HCT116 (cell line): ENCODE results near the gene ANXA10. TPM values are rescaled to one million over a fixed set of nuclear protein-coding genes. Genes with fewer than 3 reads are reported as not detected.
A peak's percentile ranks its signal among the peaks of the same experiment; 100 is the strongest.

Experiments used
- ATAC-seq: fragments of 200-7000 bp; cut with Tn5 transposase; 2 replicates; pipeline ENCODE4 v1.9.1; 2020; ENCODE audit warnings: mild to moderate bottlenecking, moderate library complexity
- BruUV-seq: library from RNA; stranded (reverse); fragments of 400-500 nt; replicated peaks from 2 replicates; lab custom pipeline; 2021; lab: Mats Ljungman, UMichigan
- CTCF ChIA-PET: fragments of 300-600 bp; sonication (Branson Sonifier 250); formaldehyde crosslinking; loops from one replicate; lab custom pipeline; 2021; ENCODE audit warnings: antibody characterized with exemption; lab: Charles Lee
- POLR2A ChIA-PET: fragments of 300-600, 350-600 bp; sonication (Branson Sonifier 250); formaldehyde crosslinking; loops from one replicate; lab custom pipeline; 2021; ENCODE audit warnings: antibody characterized with exemption; lab: Charles Lee
- RAD21 ChIA-PET, 2 experiments: fragments of 300-600 bp; sonication (Branson Sonifier 250); formaldehyde crosslinking; loops; one replicate each; lab custom pipeline; 2023; ENCODE audit warnings: low total read pairs in 2 of 2; ENCODE audit not compliant: uncharacterized antibody in 2 of 2, unreplicated experiment in 2 of 2, low non-redundant PET in 1 of 2; lab: Charles Lee
- DNase-seq: peaks from one replicate; pipeline ENCODE4 v3.0.0-alpha.2; 2010; ENCODE audit warnings: low read depth, low spot score
- H2AFZ ChIP-seq: fragments of 200-600 bp; shearing (Covaris generic), sonication (generic); 2 replicates; pipeline ENCODE4 v1.6.1; 2017; ENCODE audit warnings: low read depth, mixed run types, mixed read lengths, antibody characterized with exemption, low read length; ENCODE audit not compliant: poor library complexity, severe bottlenecking
- H3K27ac ChIP-seq: 2 replicates; pipeline ENCODE4 v1.5.1; 2012; ENCODE audit warnings: low read depth, low read length
- H3K27me3 ChIP-seq: fragments of 200-600 bp; sonication (generic); 2 replicates; pipeline ENCODE4 v1.6.1; 2016; ENCODE audit warnings: mixed run types, low read length, mixed read lengths; ENCODE audit not compliant: insufficient read depth
- H3K36me3 ChIP-seq, 2 experiments: fragments of 200-500 bp in 1 of 2; fragments of 200-600 bp in 1 of 2; sonication (Bioruptor generic) in 1 of 2; sonication (generic) in 1 of 2; 2 replicates each; pipeline versions ENCODE4 v1.5.1 to v1.6.1; 2014 to 2016; ENCODE audit warnings: low read length in 2 of 2, inconsistent platforms in 1 of 2, mixed read lengths in 1 of 2, mixed run types in 1 of 2; ENCODE audit not compliant: insufficient read depth in 2 of 2, control insufficient read depth in 1 of 2
- H3K4me1 ChIP-seq, 2 experiments: fragments of 200-600 bp in 1 of 2; sonication (generic) in 1 of 2; 2 replicates each; pipeline versions ENCODE4 v1.5.1 to v1.6.1; 2012 to 2017; ENCODE audit warnings: low read length in 2 of 2, inconsistent platforms in 1 of 2, mild to moderate bottlenecking in 1 of 2, mixed read lengths in 1 of 2, mixed run types in 1 of 2, moderate library complexity in 1 of 2; ENCODE audit not compliant: insufficient read depth in 2 of 2, control insufficient read depth in 1 of 2
- H3K4me2 ChIP-seq: fragments of 200-600 bp; sonication (generic); 2 replicates; pipeline ENCODE4 v1.6.1; 2017; ENCODE audit warnings: mixed run types, low read length, mixed read lengths
- H3K4me3 ChIP-seq, 2 experiments: fragments of 200-600 bp in 1 of 2; sonication (generic) in 1 of 2; replicated peaks in 1 of 2; 2 replicates each; pipeline ENCODE4 v1.5.1; 2011 to 2016; ENCODE audit warnings: low read length in 2 of 2, control low read depth in 1 of 2, low read depth in 1 of 2, mild to moderate bottlenecking in 1 of 2, mixed read lengths in 1 of 2, mixed run types in 1 of 2
- H3K79me2 ChIP-seq: fragments of 200-600 bp; sonication (generic); 2 replicates; pipeline ENCODE4 v1.6.1; 2017; ENCODE audit warnings: mild to moderate bottlenecking, mixed run types, low read length, moderate library complexity, mixed read lengths; ENCODE audit not compliant: insufficient read depth
- H3K9ac ChIP-seq: fragments of 200-600 bp; sonication (generic); 2 replicates; pipeline ENCODE4 v1.6.1; 2016; ENCODE audit warnings: low read length, mixed read lengths
- H3K9me2 ChIP-seq: fragments of 200-600 bp; sonication (generic), shearing (Covaris generic); 2 replicates; pipeline ENCODE4 v1.6.1; 2017; ENCODE audit warnings: mixed run types, mild to moderate bottlenecking, moderate library complexity; ENCODE audit not compliant: insufficient read depth
- H3K9me3 ChIP-seq, 2 experiments: fragments of 200-500 bp in 1 of 2; fragments of 200-600 bp in 1 of 2; sonication (Bioruptor generic) in 1 of 2; sonication (generic) in 1 of 2; 2 replicates each; pipeline ENCODE4 v1.6.1; 2014 to 2017; ENCODE audit warnings: low read length in 2 of 2, mixed read lengths in 2 of 2, inconsistent platforms in 1 of 2, low read depth in 1 of 2, mild to moderate bottlenecking in 1 of 2, mixed run types in 1 of 2, moderate library complexity in 1 of 2; ENCODE audit not compliant: control insufficient read depth in 1 of 2, insufficient read depth in 1 of 2
- H4K20me1 ChIP-seq: fragments of 200-600 bp; sonication (generic), shearing (Covaris generic); 2 replicates; pipeline ENCODE4 v1.6.1; 2017; ENCODE audit warnings: mixed run types, mild to moderate bottlenecking, moderate library complexity; ENCODE audit not compliant: insufficient read depth
- CBX3 ChIP-seq: IDR thresholded peaks from 2 replicates; pipeline ENCODE4 v1.6.1; 2012; ENCODE audit warnings: low read depth
- CEBPB ChIP-seq: IDR thresholded peaks from 2 replicates; pipeline ENCODE4 v1.6.1; 2012; ENCODE audit warnings: low read depth
- ELF1 ChIP-seq: IDR thresholded peaks from 2 replicates; pipeline ENCODE4 v1.6.1; 2012; ENCODE audit warnings: low read depth, borderline replicate concordance
- EZH2 ChIP-seq: fragments of 200-600 bp; sonication (generic); IDR thresholded peaks from 2 replicates; pipeline ENCODE4 v1.6.1; 2017; ENCODE audit warnings: antibody characterized with exemption, mixed run types
- EZH2phosphoT487 ChIP-seq: fragments of 200-600 bp; IDR thresholded peaks from 2 replicates; pipeline ENCODE4 v1.6.1; 2018; ENCODE audit warnings: antibody characterized with exemption, borderline replicate concordance
- JUND ChIP-seq: IDR thresholded peaks from 2 replicates; pipeline ENCODE4 v1.6.1; 2012
- POLR2A ChIP-seq: IDR thresholded peaks from 2 replicates; pipeline ENCODE4 v1.7.0; 2011; ENCODE audit warnings: borderline replicate concordance; ENCODE audit not compliant: insufficient read depth, insufficient read length; ENCODE audit errors: extremely low read depth
- RAD21 ChIP-seq: IDR thresholded peaks from 2 replicates; pipeline ENCODE4 v1.6.1; 2012; ENCODE audit warnings: low read depth, mild to moderate bottlenecking
- SIN3A ChIP-seq: IDR thresholded peaks from 2 replicates; pipeline ENCODE4 v1.6.1; 2012; ENCODE audit warnings: low read depth
- SP1 ChIP-seq: IDR thresholded peaks from 2 replicates; pipeline ENCODE4 v1.6.1; 2012; ENCODE audit warnings: low read depth
- SRF ChIP-seq: IDR thresholded peaks from 2 replicates; pipeline ENCODE4 v1.6.1; 2012; ENCODE audit warnings: low read depth
- TCF7L2 ChIP-seq: IDR thresholded peaks from 2 replicates; pipeline ENCODE4 v1.7.0; 2011; ENCODE audit warnings: borderline replicate concordance, inconsistent platforms; ENCODE audit not compliant: insufficient read depth, insufficient read length; ENCODE audit errors: extremely low read depth
- YY1 ChIP-seq: IDR thresholded peaks from 2 replicates; pipeline ENCODE4 v1.6.1; 2011; ENCODE audit warnings: low read length, low read depth, moderate library complexity, mild to moderate bottlenecking; ENCODE audit not compliant: insufficient replicate concordance; ENCODE audit errors: extremely low read depth
- ZNF274 ChIP-seq: fragments of 200-500 bp; sonication (Bioruptor generic); IDR thresholded peaks from 2 replicates; pipeline ENCODE4 v1.6.1; 2014; ENCODE audit warnings: mild to moderate bottlenecking, low read depth, low read length, inconsistent platforms
- intact Hi-C: fragments of 100-400 bp; cut with micrococcal nuclease; formaldehyde crosslinking; loops from 2 replicates; pipeline ENCODE4 v1.10.0; 2022
- total RNA-seq: library from RNA; stranded (reverse); gene quantifications from one replicate; pipeline ENCODE4 v1.2.1, GENCODE V29; 2021; ENCODE audit not compliant: unreplicated experiment
- TF ChIP-seq, protein P1 (sequence below): IDR thresholded peaks from 2 replicates; pipeline ENCODE4 v1.6.1; 2012
- TF ChIP-seq, protein P2 (sequence below): IDR thresholded peaks from 2 replicates; pipeline ENCODE4 v1.6.1; 2012; ENCODE audit warnings: low read depth
- TF ChIP-seq, protein P3 (sequence below), 3 experiments: fragments of 200-600 bp in 1 of 3; sonication (generic) in 1 of 3; IDR thresholded peaks in 2 of 3; conservative IDR thresholded peaks in 1 of 3; 2 replicates each; pipeline ENCODE4 v1.5.1; 2012 to 2017; ENCODE audit warnings: low read depth in 2 of 3, low read length in 2 of 3, antibody characterized with exemption in 1 of 3, borderline replicate concordance in 1 of 3, control low read depth in 1 of 3, mild to moderate bottlenecking in 1 of 3, mixed read lengths in 1 of 3, mixed run types in 1 of 3, moderate library complexity in 1 of 3; ENCODE audit not compliant: insufficient read depth in 1 of 3
- TF ChIP-seq, protein P4 (sequence below): IDR thresholded peaks from 2 replicates; pipeline ENCODE4 v1.6.1; 2012
- TF ChIP-seq, protein P5 (sequence below): IDR thresholded peaks from 2 replicates; pipeline ENCODE4 v1.6.1; 2011; ENCODE audit warnings: mild to moderate bottlenecking, low read length, moderate library complexity; ENCODE audit not compliant: insufficient replicate concordance; ENCODE audit errors: extremely low read depth

The ANXA10 gene
- total RNA-seq, 1 experiment from 2014 or later = 15.1 TPM

DNA sequence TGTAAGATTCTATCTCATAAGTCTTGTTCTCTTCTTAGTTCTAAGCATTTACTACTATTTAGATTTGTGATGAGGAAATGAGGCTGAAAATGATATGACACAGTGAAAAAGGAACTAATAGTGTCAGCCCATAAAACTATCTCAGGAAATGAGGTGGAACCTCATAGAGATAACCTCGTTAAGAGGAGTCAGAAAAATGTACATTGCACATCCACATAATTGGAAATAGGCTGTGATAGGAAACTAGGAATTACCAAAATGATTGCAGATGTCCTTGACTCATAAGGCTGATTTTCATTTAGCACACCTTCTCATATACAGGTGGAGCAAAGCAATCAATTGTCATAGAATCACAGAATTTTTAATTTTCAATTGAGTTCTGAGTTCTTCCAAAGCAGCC is 26.8 kb downstream of the ANXA10 start:
- Histone ChIP-seq H3K27ac (no peak overlapping the region), H4K20me1 (no peaks in the 10 kb centered on the region), H3K9me3 (no peaks in the 10 kb centered on the region), H3K79me2 (no peaks in the 10 kb centered on the region)
- TF ChIP-seq, protein P1, sequence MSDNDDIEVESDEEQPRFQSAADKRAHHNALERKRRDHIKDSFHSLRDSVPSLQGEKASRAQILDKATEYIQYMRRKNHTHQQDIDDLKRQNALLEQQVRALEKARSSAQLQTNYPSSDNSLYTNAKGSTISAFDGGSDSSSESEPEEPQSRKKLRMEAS = no peak
- no peak for TF ChIP-seq CEBPB
- TF ChIP-seq SIN3A = no peak
- no peak for TF ChIP-seq SP1
- no peak for TF ChIP-seq EZH2
- no peak for TF ChIP-seq TCF7L2
- TF ChIP-seq CBX3 = no peak
- no peak for TF ChIP-seq RAD21
- TF ChIP-seq ELF1 = no peak
- TF ChIP-seq EZH2phosphoT487 = no peak
- no peak for TF ChIP-seq ZNF274
- no peak for TF ChIP-seq JUND
- TF ChIP-seq, protein P2, sequence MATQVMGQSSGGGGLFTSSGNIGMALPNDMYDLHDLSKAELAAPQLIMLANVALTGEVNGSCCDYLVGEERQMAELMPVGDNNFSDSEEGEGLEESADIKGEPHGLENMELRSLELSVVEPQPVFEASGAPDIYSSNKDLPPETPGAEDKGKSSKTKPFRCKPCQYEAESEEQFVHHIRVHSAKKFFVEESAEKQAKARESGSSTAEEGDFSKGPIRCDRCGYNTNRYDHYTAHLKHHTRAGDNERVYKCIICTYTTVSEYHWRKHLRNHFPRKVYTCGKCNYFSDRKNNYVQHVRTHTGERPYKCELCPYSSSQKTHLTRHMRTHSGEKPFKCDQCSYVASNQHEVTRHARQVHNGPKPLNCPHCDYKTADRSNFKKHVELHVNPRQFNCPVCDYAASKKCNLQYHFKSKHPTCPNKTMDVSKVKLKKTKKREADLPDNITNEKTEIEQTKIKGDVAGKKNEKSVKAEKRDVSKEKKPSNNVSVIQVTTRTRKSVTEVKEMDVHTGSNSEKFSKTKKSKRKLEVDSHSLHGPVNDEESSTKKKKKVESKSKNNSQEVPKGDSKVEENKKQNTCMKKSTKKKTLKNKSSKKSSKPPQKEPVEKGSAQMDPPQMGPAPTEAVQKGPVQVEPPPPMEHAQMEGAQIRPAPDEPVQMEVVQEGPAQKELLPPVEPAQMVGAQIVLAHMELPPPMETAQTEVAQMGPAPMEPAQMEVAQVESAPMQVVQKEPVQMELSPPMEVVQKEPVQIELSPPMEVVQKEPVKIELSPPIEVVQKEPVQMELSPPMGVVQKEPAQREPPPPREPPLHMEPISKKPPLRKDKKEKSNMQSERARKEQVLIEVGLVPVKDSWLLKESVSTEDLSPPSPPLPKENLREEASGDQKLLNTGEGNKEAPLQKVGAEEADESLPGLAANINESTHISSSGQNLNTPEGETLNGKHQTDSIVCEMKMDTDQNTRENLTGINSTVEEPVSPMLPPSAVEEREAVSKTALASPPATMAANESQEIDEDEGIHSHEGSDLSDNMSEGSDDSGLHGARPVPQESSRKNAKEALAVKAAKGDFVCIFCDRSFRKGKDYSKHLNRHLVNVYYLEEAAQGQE = no peak
- no peak for TF ChIP-seq YY1
- TF ChIP-seq, protein P3, sequence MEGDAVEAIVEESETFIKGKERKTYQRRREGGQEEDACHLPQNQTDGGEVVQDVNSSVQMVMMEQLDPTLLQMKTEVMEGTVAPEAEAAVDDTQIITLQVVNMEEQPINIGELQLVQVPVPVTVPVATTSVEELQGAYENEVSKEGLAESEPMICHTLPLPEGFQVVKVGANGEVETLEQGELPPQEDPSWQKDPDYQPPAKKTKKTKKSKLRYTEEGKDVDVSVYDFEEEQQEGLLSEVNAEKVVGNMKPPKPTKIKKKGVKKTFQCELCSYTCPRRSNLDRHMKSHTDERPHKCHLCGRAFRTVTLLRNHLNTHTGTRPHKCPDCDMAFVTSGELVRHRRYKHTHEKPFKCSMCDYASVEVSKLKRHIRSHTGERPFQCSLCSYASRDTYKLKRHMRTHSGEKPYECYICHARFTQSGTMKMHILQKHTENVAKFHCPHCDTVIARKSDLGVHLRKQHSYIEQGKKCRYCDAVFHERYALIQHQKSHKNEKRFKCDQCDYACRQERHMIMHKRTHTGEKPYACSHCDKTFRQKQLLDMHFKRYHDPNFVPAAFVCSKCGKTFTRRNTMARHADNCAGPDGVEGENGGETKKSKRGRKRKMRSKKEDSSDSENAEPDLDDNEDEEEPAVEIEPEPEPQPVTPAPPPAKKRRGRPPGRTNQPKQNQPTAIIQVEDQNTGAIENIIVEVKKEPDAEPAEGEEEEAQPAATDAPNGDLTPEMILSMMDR (IDR thresholded peaks at IDR 0.05 in 2 of 3, conservative IDR thresholded peaks at IDR 0.05 in 1 of 3; ENCODE audit: borderline replicate concordance in 1 of 3, insufficient read depth in 1 of 3, low read depth in 2 of 3, low read length in 2 of 3) = no peak
- TF ChIP-seq, protein P4, sequence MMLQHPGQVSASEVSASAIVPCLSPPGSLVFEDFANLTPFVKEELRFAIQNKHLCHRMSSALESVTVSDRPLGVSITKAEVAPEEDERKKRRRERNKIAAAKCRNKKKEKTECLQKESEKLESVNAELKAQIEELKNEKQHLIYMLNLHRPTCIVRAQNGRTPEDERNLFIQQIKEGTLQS = no peak
- TF ChIP-seq, protein P5, sequence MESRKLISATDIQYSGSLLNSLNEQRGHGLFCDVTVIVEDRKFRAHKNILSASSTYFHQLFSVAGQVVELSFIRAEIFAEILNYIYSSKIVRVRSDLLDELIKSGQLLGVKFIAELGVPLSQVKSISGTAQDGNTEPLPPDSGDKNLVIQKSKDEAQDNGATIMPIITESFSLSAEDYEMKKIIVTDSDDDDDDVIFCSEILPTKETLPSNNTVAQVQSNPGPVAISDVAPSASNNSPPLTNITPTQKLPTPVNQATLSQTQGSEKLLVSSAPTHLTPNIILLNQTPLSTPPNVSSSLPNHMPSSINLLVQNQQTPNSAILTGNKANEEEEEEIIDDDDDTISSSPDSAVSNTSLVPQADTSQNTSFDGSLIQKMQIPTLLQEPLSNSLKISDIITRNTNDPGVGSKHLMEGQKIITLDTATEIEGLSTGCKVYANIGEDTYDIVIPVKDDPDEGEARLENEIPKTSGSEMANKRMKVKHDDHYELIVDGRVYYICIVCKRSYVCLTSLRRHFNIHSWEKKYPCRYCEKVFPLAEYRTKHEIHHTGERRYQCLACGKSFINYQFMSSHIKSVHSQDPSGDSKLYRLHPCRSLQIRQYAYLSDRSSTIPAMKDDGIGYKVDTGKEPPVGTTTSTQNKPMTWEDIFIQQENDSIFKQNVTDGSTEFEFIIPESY = no peak
- no peak for TF ChIP-seq POLR2A
- TF ChIP-seq SRF = no peak
- TF ChIP-seq, all 23 proteins: peak for 0
- peak overlapping the region; percentile 48 for H2AFZ ChIP-seq
- no peak overlapping the region for H3K9ac ChIP-seq
- DNase-seq (no peak), ATAC-seq (no peak)
- CTCF ChIA-PET = interaction anchor here (1.3 kb wide), 1 partner anchor 8 kb away, joined by 4 read pairs; no protein-coding TSS in a partner anchor
- H3K4me3 ChIP-seq = no peak overlapping the region
- no TSS peak for BruUV-seq
- intact Hi-C loops = no loop called here
- H3K4me2 ChIP-seq = no peak overlapping the region
- H3K9me2 ChIP-seq = no peaks in the 10 kb centered on the region
- POLR2A ChIA-PET = no interaction called here
- H3K36me3 ChIP-seq = no peaks in the 10 kb centered on the region
- no peaks in the 10 kb centered on the region for H3K4me1 ChIP-seq
- RAD21 ChIA-PET = no interaction called here
- H3K27me3 ChIP-seq = no peaks in the 10 kb centered on the region
